ENCODE measurements around the gene NDUFA3.
"Not testable (repeated sequence)": the region's sequence is repeated elsewhere in the genome, so short reads cannot be mapped to it uniquely, and the experiment has no call there.

Gene NDUFA3

DNA sequence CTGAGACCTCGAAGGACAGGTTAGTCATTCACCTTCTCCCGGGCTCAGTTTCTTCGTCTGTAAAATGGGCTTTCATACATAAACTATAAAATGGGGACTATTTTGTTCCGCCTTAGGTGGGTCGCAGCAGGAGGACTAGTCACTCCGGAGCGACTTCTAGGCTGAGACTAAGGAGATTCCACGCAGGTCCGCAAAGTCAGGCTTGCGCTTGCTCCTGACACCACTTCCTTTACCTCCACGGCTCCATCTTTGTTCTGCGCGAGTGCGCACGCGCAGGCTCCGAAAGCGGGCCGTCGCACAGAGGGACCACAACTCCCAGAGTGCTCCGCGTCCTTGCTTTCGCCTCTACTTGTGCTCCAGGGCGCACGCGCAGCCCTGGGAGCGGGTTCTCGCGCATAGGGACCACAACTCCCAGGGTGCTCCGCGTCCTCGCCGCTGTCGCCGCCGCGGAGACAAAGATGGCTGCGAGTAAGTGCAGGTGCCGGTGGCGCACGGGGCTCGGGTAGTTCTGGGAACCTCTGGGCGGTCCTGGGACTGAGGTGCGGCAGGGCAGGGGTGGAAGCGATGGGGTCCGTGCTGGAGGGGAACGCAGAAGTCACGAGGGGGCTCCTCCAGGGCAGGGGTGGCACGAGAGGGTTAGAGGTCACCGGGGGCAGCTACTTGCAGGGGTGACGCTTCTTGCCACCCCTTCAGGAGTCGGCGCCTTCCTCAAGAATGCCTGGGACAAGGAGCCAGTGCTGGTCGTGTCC, at the start of gene NDUFA3:
Gene NDUFA3, plus strand, starts transcription at position 435 of the 749 bp plus-strand sequence. Its CDS starts 24 bp downstream, at position 459.
- peak; percentile 96 for DNase-seq

GRCh38 chr19:54062643-54063042, 40.0 kb upstream of the NDUFA3 start:
- DNase-seq: no peak

GRCh38 chr19:54063350-54064116, 39.1 kb upstream of the NDUFA3 start, which contains the start of gene VSTM1:
Gene VSTM1, minus strand, starts transcription at chr19:54063897. Its CDS starts 120 bp downstream, at chr19:54063777.
- DNase-seq: no peak

DNA sequence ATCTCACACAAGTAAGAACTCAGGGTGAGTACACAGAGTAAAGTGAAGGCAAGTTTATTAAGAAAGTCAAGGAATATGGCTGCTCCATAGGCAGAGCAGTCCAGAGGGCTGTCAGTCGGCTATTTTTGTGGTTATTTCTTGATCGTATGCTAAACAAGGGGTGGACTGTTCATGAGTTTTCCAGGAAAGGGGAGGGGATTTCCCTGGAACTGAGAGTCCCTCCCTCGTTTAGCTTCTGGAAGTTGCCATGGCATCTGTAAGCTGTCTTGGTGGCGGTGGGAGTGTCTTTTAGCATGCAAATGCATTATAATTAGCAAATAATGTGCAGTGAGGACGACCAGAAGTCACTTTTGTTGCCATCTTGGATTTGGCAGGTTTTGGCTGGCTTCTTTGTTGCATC, 33.2 kb upstream of the NDUFA3 start:
- DNase-seq: no peak

DNA sequence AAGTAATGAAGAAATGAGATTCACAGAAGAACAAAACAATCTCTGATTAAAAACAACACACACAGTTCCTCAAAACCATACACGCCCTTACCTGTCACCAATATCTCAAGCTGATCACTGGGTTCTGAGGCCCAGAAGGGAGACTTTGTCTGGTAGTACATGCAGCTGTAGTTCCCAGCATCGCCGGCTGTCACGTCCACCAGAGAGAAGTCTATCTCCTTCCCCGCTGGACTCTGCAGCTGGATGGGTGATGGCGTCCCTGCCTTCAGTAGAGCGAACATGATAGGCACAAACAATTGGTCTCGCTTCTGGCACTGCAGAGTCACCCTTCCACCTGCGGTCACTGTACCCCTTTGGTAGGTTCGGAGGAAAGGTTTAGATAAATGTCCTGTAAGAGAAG, 28.8 kb upstream of the NDUFA3 start:
- DNase-seq: no peak

GRCh38 chr19:54074851-54075250, 27.8 kb upstream of the NDUFA3 start:
- DNase-seq: no peak

GRCh38 chr19:54077334-54077733, 25.3 kb upstream of the NDUFA3 start:
- DNase-seq: no peak

- no peak for DNase-seq
Measured at GRCh38 chr19:54081032-54081431, 21.6 kb upstream of the NDUFA3 start, which contains the start of gene TARM1. Gene TARM1, minus strand, starts transcription at chr19:54081365. Its CDS starts 25 bp downstream, at chr19:54081340.

DNA sequence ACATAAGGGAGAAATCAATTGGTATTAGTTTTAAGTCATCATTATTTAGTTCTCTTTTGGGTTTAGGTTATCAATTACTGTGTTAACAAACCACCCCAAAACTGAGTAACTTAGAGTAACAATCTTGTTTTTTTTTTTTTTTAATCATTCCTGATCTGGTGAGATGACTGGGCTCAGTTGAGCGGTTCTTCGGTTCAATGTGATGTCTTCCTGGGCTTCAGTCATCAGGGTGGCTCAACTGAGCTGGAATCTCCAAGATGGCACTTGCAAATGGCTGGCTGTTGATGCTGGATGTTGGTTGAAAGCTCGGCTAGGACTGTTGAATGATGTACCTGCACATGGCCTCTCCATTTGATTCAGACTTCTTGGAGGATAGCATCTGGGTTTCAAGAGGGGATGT, 18.2 kb upstream of the NDUFA3 start:
- DNase-seq: no peak

DNA sequence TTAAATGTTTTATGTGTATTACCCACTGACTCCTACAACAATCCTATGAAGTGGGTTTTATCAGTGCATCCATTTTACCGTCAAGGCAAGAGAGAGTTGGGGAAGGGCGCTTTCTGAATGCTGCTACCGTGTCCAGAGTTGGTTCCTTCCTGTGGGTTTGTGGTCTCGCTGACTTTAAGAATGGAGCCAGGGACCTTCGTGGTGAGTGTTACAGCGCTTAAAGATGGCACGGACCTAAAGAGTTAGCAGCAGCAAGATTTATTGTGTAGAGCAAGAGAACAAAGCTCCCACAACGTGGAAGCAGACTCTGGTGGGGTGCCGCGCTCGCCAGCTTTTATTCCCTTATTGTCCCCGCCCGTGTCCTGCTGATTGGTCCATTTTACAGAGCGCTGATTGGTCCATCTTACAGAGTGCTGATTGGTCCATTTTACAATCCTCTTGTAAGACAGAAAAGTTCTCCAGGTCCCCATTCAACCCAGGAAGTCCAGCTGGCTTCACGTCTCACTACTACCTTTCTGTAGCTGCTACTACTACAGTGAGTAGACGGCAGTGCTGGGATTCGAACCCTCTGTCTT, 8.1 kb upstream of the NDUFA3 start:
- DNase-seq: no peak

DNA sequence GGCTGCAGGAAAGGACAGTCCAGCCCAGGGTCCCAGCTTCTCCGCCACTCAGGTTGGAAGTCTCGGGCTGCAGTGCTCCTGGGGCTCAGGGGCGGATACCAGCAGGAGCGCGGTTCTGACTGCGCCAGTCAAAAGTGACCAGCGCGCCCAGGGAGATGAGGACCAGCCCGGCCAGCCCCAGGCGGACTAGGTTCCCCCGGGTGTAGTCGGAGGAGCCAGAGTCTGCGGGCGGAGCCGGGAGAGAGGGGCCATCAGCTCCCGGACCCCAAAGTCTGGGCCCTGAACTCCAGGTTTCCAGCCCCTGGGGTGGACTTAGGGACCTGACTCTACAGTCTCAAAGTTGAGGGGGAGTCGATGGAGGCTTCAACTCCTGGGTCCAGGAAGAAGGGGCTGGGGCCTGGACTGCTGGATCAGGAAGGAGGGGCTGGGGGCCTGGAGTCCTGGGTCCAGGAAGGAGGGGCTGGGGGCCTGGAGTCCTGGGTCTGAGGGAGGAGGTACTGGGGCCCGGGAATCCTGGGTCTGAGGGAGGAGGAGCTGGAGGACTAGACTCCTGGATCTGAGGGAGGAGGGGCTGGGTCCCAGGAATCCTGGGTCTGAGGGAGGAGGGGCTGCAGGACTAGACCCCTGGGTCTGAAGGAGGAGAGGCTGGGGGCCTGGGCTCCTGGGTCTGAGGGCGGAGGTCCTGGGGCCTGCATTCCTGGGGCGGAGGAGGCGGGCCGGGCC, 7.4 kb upstream of the NDUFA3 start:
- DNase-seq: no peak

GRCh38 chr19:54095859-54096616, 6.6 kb upstream of the NDUFA3 start:
- peak; percentile 73 for DNase-seq

DNA sequence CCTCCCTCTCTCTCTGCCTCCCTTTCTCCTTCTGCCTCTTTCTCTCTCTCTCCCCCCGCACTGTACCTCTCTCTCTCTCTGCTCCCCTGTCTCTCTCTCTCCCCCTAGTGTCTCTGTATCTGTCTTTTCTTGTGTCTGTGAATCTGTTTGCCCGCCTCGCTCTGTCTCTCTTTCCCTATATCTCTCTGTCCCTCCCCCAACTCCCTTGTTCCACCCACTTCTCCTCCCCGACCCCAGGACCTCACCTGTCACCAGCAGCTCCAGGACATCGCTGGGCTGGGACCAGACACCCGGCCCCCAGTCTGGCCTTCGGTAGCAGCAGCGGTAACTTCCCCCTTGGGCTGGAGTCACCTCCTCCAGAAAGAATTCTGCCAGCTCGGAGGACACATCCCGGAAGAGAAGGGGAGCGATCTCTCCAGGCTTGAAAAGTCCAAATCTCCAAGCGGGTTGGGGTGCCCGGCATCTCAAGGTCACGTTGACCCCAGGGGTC, 6.0 kb upstream of the NDUFA3 start:
- no peak for DNase-seq

GRCh38 chr19:54099190-54099902, 3.3 kb upstream of the NDUFA3 start:
- no peak for DNase-seq

DNA sequence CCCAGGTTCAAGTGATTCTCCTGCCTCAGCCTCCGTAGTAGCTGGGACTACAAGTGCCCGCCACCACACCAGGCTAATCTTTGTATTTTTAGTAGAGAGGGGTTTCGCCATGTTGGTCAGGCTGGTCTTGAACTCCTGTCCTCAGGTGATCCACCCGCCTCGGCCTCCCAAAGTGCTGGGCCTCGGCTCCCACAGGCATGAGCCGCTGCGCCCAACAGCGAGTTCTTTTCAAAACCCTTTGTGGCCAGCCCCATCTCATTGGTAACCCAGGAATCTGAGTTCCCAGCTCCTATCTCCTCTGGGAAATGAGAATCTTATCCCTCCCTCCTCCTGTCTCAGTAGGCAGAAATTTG, 2.8 kb upstream of the NDUFA3 start:
- not testable (repeated sequence) for DNase-seq

GRCh38 chr19:54100561-54100960, 2.1 kb upstream of the NDUFA3 start, which contains the start of gene OSCAR:
Gene OSCAR, minus strand, starts transcription at chr19:54100803. Its CDS starts 11 bp downstream, at chr19:54100792.
- DNase-seq: no peak

DNA sequence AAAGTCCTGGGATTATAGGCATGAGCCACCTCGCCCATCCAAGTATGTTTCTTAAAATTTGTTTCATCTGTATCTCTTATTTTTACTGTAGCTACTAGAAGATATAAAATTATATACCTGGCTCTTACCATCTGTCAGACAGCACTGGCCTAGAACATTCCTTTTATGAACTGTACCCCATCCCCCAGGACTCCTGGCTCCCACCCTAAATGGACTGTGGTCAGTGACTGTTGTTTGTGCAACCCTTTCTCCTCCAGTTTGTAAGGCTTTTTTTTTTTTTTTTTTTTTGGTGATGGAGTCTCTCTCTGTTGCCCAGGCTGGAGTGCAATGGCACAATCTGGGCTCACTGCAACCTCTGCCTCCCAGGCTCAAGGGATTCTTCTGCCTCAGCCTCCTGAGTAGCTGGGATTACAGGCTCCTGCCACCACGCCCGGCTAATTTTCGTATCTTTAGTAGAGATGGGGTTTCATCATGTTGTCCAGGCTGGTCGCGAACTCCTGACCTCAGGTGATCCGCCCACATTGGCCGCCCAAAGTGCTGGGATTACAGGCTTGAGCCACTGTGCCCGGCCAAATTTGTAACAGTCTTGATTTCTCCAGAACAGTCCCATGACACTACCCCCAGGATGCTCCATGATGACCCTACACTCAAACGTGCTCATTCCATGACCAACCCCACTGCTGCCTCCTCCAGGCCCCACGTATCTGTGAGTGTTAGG, 2.5 kb downstream of the NDUFA3 start:
- no peak for DNase-seq

DNA sequence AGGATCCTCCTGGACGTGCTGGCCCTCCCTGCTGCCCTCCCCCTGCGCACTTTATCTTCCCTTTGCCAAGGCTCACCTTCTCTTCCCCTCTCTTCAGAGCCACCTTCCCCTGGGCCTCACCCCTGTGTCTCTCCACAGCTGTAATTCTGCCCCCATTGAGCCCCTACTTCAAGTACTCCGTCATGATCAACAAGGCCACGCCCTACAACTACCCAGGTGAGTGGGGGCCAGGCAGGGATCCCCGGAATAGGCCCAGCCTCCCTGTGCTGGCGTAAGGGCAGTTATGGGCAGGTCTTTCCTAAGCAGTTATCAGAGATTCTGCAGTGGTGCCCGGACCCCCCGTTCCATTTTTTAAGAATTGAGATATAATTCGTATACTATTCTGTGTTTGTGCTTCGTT, 3.1 kb downstream of the NDUFA3 start:
- no peak for DNase-seq

GRCh38 chr19:54106716-54107115, 4.1 kb downstream of the NDUFA3 start:
- DNase-seq: no peak

- DNase-seq: no peak
Measured at GRCh38 chr19:54107876-54108490, 5.3 kb downstream of the NDUFA3 start.
